ENCODE results near the gene ARL10. TPM values are rescaled to one million over a fixed set of nuclear protein-coding genes. Genes with fewer than 3 reads are reported as not detected.

The ARL10 gene
- total RNA-seq, 1 donor from 2014 or later, result 14.3 TPM

DNA sequence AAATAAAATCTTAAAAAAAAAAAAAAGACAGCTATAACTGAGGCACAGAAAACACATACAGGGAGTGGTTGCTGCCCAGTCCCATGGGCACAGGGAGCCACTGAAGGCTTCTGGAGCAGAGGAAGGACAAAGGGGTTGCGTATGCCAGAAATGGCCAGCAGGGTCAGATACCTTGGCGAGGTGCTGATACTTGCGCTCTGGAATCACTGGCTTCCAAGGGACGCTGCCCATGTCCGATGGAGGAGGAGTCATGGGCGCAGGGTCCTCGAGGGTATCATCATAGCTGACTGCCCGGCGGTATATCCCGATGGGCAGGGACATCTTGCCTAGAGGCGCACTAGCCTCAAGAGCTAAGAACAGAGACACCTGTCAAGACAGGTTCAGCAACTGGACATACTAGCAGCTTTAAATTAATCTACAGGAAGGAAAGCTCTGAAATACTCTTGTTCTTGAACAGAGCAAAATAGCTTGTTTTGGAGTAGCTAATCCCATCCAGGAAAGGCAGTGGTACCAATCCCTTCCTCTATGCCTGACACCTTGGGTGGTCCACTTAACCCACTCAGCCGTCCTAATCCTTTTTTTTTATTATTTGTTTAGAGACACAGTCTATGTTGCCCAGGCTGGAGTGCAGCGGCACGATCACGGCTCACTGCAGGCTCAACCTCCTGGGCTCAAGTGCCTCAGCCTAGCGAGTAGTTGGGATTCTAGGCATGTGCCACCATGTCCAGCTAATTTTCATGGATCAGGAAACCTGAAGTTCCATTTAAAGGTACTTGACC lies 9.7 kb upstream of the ARL10 start:
- Mint-ChIP-seq H3K9me3 (ENCODE audit: unreplicated experiment) (no peaks in the 10 kb centered on the region), H3K36me3 (ENCODE audit: low read depth, unreplicated experiment) (peaks cover 23% of the 10 kb centered on the region), H3K4me3 (ENCODE audit: unreplicated experiment) (no peak overlapping the region), H3K27ac (ENCODE audit: unreplicated experiment) (no peak overlapping the region), H3K4me1 (ENCODE audit: low read depth, unreplicated experiment) (peaks cover 6% of the 10 kb centered on the region), H3K27me3 (ENCODE audit: low read depth, unreplicated experiment) (no peaks in the 10 kb centered on the region)
- Histone ChIP-seq H3K79me2 (ENCODE audit: insufficient read depth, low read length) (peaks cover 89% of the 10 kb centered on the region), H3K27ac (ENCODE audit: low read depth, low read length) (no peak overlapping the region), H3K9ac (ENCODE audit: low read length) (no peak overlapping the region), H2AFZ (ENCODE audit: low read depth, low read length) (no peak overlapping the region), H3K4me2 (ENCODE audit: low read length) (no peak overlapping the region), H3K36me3 (ENCODE audit: insufficient read depth, low read length) (peaks cover 34% of the 10 kb centered on the region), H3K27me3 (ENCODE audit: insufficient read depth, low read length) (no peaks in the 10 kb centered on the region), H3K4me3 (ENCODE audit: insufficient read depth, low read depth, low read length) (no peak overlapping the region), H4K20me1 (ENCODE audit: insufficient read depth, low read length) (peaks cover 69% of the 10 kb centered on the region), H3K9me3 (ENCODE audit: insufficient read depth, low read depth, low read length) (no peaks in the 10 kb centered on the region), H3K4me1 (ENCODE audit: insufficient read depth, low read length) (no peaks in the 10 kb centered on the region)
- DNase-seq (ENCODE audit: low read depth), result no peak
- FAIRE-seq, result no peak
- TF ChIP-seq, protein P1, sequence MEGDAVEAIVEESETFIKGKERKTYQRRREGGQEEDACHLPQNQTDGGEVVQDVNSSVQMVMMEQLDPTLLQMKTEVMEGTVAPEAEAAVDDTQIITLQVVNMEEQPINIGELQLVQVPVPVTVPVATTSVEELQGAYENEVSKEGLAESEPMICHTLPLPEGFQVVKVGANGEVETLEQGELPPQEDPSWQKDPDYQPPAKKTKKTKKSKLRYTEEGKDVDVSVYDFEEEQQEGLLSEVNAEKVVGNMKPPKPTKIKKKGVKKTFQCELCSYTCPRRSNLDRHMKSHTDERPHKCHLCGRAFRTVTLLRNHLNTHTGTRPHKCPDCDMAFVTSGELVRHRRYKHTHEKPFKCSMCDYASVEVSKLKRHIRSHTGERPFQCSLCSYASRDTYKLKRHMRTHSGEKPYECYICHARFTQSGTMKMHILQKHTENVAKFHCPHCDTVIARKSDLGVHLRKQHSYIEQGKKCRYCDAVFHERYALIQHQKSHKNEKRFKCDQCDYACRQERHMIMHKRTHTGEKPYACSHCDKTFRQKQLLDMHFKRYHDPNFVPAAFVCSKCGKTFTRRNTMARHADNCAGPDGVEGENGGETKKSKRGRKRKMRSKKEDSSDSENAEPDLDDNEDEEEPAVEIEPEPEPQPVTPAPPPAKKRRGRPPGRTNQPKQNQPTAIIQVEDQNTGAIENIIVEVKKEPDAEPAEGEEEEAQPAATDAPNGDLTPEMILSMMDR (IDR thresholded peaks at IDR 0.05; ENCODE audit: insufficient read depth, low read depth, low read length), result no peak
- no peak for TF ChIP-seq EZH2 (IDR thresholded peaks at IDR 0.05; ENCODE audit: insufficient read depth, low read length)

DNA sequence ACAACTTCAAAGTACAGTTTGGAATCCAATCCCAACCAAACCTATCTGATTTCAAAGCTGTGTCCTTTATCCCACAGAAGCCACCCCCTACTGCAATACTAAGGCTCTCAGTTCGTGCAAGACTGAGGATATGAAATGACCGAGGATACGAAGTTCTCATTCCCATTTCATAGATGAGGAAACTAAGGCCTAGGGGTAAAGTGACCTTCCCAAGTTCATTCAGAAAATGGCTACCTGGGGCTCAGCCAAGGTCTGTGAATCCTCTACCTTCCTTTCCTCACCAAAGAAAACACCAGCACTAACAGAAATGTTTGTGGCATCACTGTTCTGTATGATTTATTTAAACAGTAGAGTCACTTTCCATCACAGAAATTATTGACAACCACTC lies 9.1 kb upstream of the ARL10 start:
- Histone ChIP-seq H4K20me1 (ENCODE audit: insufficient read depth, low read length) (peaks cover 70% of the 10 kb centered on the region), H3K4me3 (ENCODE audit: insufficient read depth, low read depth, low read length) (no peak overlapping the region), H2AFZ (ENCODE audit: low read depth, low read length) (no peak overlapping the region), H3K27ac (ENCODE audit: low read depth, low read length) (no peak overlapping the region), H3K4me2 (ENCODE audit: low read length) (no peak overlapping the region), H3K9me3 (ENCODE audit: insufficient read depth, low read depth, low read length) (no peaks in the 10 kb centered on the region), H3K4me1 (ENCODE audit: insufficient read depth, low read length) (no peaks in the 10 kb centered on the region), H3K36me3 (ENCODE audit: insufficient read depth, low read length) (peaks cover 33% of the 10 kb centered on the region), H3K9ac (ENCODE audit: low read length) (no peak overlapping the region), H3K27me3 (ENCODE audit: insufficient read depth, low read length) (no peaks in the 10 kb centered on the region), H3K79me2 (ENCODE audit: insufficient read depth, low read length) (peaks cover 90% of the 10 kb centered on the region)
- DNase-seq (ENCODE audit: low read depth), result no peak
- Mint-ChIP-seq H3K36me3 (ENCODE audit: low read depth, unreplicated experiment) (peaks cover 23% of the 10 kb centered on the region), H3K27me3 (ENCODE audit: low read depth, unreplicated experiment) (no peaks in the 10 kb centered on the region), H3K27ac (ENCODE audit: unreplicated experiment) (no peak overlapping the region), H3K9me3 (ENCODE audit: unreplicated experiment) (no peaks in the 10 kb centered on the region), H3K4me3 (ENCODE audit: unreplicated experiment) (no peak overlapping the region), H3K4me1 (ENCODE audit: low read depth, unreplicated experiment) (peaks cover 6% of the 10 kb centered on the region)
- no peak for FAIRE-seq
- TF ChIP-seq, protein P1 (IDR thresholded peaks at IDR 0.05; ENCODE audit: insufficient read depth, low read depth, low read length), result no peak
- no peak for TF ChIP-seq EZH2 (IDR thresholded peaks at IDR 0.05; ENCODE audit: insufficient read depth, low read length)

DNA sequence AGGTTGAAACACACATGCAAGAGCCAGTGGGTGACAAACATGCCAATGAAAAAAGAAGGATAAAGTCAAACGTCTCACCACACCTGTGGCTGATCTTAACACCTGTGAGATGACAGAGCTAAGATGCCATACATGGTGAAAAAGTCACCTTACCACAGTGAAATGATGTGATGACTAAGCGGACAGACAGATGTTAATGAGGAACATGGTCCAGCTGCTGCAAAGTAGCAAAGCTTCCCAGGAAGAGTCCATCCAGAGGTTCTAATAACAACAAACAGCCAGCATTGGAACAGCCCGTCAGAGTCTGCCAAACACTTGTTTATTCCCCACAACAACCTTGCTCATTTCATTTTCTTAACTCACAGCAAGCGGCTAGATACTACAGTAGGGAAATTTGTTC lies 5.6 kb upstream of the ARL10 start:
- no peaks in the 10 kb centered on the region for H3K27me3 ChIP-seq (ENCODE audit: insufficient read depth, low read length)
- FAIRE-seq (no peak), DNase-seq (ENCODE audit: low read depth) (no peak)
- Mint-ChIP-seq H3K36me3 (ENCODE audit: low read depth, unreplicated experiment) (peaks cover 6% of the 10 kb centered on the region), H3K4me1 (ENCODE audit: low read depth, unreplicated experiment) (peaks cover 4% of the 10 kb centered on the region), H3K9me3 (ENCODE audit: unreplicated experiment) (no peaks in the 10 kb centered on the region), H3K4me3 (ENCODE audit: unreplicated experiment) (peak overlapping the region; percentile 96), H3K27ac (ENCODE audit: unreplicated experiment) (no peak overlapping the region), H3K27me3 (ENCODE audit: low read depth, unreplicated experiment) (peaks cover 3% of the 10 kb centered on the region)
- no peak for TF ChIP-seq EZH2 (IDR thresholded peaks at IDR 0.05; ENCODE audit: insufficient read depth, low read length)
- TF ChIP-seq, protein P1 (IDR thresholded peaks at IDR 0.05; ENCODE audit: insufficient read depth, low read depth, low read length), result no peak
- H3K9me3 ChIP-seq (ENCODE audit: insufficient read depth, low read depth, low read length), result no peaks in the 10 kb centered on the region
- no peak overlapping the region for H3K4me3 ChIP-seq (ENCODE audit: insufficient read depth, low read depth, low read length)
- peaks cover 17% of the 10 kb centered on the region for H3K36me3 ChIP-seq (ENCODE audit: insufficient read depth, low read length)
- peaks cover 64% of the 10 kb centered on the region for H3K79me2 ChIP-seq (ENCODE audit: insufficient read depth, low read length)
- H2AFZ ChIP-seq (ENCODE audit: low read depth, low read length), result no peak overlapping the region
- peaks cover 3% of the 10 kb centered on the region for H3K4me1 ChIP-seq (ENCODE audit: insufficient read depth, low read length)
- no peak overlapping the region for H3K27ac ChIP-seq (ENCODE audit: low read depth, low read length)
- peaks cover 44% of the 10 kb centered on the region for H4K20me1 ChIP-seq (ENCODE audit: insufficient read depth, low read length)
- H3K4me2 ChIP-seq (ENCODE audit: low read length), result peak overlapping the region; percentile 90
- no peak overlapping the region for H3K9ac ChIP-seq (ENCODE audit: low read length)

Measured in astrocyte (in vitro differentiated cells and primary cell).